ENCODE data around the gene ST3GAL2.
A peak's percentile ranks its signal among the peaks of the same experiment; 100 is the strongest.

Gene ST3GAL2

DNA sequence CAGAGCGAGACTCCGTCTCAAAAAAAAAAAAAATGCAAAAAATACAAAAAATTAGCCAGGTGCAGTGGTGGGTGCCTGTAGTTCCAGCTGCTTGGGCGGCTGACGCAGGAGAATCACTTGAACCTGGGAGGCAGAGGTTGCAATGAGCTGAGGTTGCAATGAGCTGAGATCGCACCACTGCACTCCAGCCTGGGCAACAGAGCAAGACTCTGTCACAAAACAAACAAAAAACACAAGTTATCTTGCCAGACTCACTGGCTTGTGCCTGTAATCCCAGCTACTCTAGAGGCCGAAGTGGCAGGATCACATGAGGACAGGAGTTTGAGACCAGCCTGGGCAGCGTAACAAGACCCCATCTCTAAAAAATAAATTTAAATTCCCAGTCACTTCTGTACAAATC is 3.4 kb upstream of the ST3GAL2 start:
- DNase-seq (ENCODE audit: low read depth) = no peak
- TF ChIP-seq, protein P1, sequence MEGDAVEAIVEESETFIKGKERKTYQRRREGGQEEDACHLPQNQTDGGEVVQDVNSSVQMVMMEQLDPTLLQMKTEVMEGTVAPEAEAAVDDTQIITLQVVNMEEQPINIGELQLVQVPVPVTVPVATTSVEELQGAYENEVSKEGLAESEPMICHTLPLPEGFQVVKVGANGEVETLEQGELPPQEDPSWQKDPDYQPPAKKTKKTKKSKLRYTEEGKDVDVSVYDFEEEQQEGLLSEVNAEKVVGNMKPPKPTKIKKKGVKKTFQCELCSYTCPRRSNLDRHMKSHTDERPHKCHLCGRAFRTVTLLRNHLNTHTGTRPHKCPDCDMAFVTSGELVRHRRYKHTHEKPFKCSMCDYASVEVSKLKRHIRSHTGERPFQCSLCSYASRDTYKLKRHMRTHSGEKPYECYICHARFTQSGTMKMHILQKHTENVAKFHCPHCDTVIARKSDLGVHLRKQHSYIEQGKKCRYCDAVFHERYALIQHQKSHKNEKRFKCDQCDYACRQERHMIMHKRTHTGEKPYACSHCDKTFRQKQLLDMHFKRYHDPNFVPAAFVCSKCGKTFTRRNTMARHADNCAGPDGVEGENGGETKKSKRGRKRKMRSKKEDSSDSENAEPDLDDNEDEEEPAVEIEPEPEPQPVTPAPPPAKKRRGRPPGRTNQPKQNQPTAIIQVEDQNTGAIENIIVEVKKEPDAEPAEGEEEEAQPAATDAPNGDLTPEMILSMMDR (conservative IDR thresholded peaks at IDR 0.05; ENCODE audit: low read depth, low read length) = no peak
- H3K4me3 ChIP-seq (ENCODE audit: low read depth, low read length) = no peak overlapping the region

DNA sequence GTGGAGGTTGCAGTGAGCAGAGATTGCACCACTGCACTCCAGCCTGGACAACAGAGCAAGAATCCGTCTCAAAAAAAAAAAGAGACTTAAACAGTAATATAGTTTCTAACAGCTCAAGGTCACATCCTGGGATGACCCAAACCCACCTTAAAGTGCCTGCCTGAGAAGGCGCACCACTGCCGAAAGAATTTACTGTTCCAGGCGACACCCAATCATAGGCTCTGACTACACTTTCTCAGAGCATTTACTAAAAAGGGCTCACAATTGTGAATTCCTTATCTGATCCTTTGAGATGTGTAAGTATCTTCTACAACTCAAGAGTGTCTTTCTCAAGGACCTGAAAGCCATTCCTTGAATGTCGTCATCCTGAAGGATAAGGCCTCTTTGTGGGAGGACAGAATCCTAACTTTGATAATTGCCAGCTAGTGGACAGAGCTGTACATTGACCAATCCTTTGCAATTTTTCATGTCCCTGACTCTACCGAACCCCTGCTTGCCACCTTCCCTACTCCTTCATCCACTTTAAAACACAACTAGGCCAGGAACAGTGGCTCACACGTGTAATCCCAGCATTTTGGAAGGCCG is 2.6 kb upstream of the ST3GAL2 start:
- no peak overlapping the region for H3K4me3 ChIP-seq (ENCODE audit: low read depth, low read length)
- no peak for DNase-seq (ENCODE audit: low read depth)
- TF ChIP-seq, protein P1 (conservative IDR thresholded peaks at IDR 0.05; ENCODE audit: low read depth, low read length) = no peak

DNA sequence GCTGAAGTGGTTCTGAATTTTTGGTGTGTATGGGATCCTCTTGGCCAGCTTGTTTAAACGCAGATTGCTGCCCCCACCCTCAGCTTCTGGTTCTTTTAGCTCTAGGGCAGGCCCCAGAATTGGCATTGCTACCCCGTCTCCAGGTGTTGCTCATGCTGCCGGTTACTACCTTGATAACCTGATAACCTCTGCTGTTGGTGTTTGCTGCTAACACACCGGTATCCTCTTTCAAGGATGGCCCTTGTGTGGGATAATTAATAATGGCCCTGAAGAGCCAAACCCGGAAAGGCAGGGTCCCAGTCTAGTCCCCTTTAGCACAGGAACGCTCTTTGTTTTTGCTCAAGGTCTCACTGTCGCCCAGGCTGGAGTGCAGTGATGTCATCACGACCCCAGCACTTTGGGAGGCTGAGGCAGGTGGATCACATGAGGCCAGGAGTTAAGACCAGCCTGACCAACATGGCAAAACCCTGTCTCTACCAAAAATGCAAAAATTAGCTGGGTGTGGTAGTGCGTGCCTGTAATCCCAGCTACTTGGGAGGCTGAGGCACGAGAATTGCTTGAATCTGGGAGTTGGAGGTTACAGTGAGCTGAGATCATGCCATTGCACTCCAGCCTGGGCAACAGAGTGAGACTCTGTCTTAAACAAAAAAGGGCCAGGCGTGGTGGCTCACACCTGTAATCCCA is 1.3 kb upstream of the ST3GAL2 start:
- DNase-seq (ENCODE audit: low read depth) = no peak
- H3K4me3 ChIP-seq (ENCODE audit: low read depth, low read length) = no peak overlapping the region
- TF ChIP-seq, protein P1 (conservative IDR thresholded peaks at IDR 0.05; ENCODE audit: low read depth, low read length) = no peak

DNA sequence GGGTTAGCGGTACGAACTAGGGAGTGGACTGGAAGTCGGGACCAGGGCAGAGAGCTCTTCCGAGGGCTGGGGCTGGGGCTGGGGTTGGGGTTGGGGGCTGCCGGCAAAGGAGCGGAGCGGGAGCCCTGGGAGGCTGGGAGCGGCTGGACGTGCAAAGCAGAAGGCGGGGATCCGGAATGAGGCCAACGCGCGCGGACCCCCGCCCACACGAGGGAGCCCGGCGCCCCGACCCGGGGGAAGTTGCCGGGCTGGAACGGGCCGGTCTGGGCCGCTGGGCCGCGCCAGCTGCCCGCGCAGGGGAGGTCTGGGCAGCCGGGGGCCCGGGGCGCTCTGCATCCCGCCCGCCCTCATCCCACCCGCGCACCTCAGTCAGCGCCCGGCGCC is 323 bp downstream of the ST3GAL2 start:
- DNase-seq (ENCODE audit: low read depth) = no peak
- peak overlapping the region; percentile 77 for H3K4me3 ChIP-seq (ENCODE audit: low read depth, low read length)
- TF ChIP-seq, protein P1 (conservative IDR thresholded peaks at IDR 0.05; ENCODE audit: low read depth, low read length) = no peak

DNA sequence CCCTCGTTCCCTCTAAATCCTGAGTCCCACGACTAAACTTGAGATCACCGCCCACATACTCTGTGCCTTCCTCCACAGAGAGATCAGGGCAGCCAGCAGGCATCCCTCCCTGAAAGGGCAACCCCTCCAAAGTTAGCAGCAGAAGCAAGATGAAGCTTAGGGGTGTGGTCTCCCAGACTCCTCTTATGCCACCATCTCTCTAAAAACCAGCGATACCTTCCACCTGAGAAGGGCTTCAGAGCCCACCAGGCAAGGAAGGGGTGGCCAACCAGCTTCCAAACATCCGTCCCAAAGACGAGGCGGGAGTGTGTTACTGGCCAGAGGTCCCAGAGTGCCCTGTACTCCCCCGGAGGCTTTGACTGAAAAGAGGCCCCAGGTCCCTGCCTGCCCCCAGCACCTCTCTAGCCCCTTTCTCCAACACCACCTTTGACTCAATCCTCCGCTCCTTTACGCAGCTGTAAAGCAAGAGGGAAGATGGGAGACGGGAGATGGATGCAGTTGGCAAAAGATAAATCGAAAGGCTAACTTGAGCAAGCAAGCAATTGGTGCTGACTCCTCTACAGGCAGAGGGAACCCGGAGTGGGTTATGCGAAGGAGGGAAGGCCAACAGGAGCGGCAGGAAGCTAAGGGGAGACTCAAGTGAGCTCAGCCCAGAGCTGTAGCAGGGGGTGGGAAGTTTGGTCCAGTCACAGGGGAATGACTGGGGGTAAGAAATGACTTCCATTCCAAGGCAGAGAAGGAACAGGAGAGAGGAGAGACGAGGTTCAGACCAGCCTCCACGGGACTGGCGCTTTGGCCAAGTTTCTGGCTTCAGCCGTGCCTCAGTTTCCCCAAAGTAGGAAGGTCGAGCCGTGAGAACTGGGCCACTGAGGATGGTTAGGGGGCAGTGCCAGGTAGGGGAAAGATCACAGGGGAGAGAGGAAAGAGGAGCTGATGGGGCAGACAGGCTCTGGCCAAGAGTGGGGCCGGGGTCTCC is 1.0 kb downstream of the ST3GAL2 start:
- TF ChIP-seq, protein P1 (conservative IDR thresholded peaks at IDR 0.05; ENCODE audit: low read depth, low read length) = no peak
- H3K4me3 ChIP-seq (ENCODE audit: low read depth, low read length) = peak overlapping the region; percentile 77
- peak; percentile 61 for DNase-seq (ENCODE audit: low read depth)

DNA sequence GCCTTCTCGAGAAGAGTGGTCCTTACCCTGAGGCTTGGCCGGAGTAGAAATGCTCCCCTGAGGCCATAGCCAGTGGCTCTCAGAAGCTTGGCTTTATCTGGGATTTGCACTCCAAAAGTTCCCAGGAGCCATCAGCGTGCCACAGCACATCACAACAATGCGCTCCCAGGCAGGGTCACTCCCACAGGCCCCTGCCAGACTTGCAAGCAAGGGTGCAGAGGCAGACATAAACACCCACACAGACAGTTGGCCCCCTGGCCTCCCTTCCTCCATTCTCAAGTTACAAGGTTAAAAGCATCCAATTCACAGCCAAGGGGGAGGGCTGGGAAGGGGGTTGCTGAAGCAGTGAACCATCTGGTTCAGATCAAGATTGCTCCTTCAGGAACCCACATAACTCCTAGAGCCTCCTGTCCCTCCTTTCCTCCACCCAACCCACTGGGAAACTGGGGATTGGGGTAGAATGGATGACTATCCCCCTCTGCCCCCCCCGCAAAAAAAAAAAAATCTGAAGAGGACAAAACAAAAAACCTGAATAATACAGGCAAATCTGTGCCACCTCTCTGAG is 1.8 kb downstream of the ST3GAL2 start:
- TF ChIP-seq, protein P1 (conservative IDR thresholded peaks at IDR 0.05; ENCODE audit: low read depth, low read length) = no peak
- DNase-seq (ENCODE audit: low read depth) = peak; percentile 91
- H3K4me3 ChIP-seq (ENCODE audit: low read depth, low read length) = peak overlapping the region; percentile 77

Measured in choroid plexus epithelial cell (primary cell).